Mesodermal cell (in vitro differentiated cells): ENCODE data around the gene ZNF584.
"Not testable (repeated sequence)": the region's sequence is repeated elsewhere in the genome, so short reads cannot be mapped to it uniquely, and the experiment has no call there.

ENCODE experiments used
- H3K27ac ChIP-seq: 2 replicates; pipeline ENCODE4 v1.7.0; 2013; ENCODE audit warnings: mild to moderate bottlenecking, low read depth, low read length, moderate library complexity; ENCODE audit not compliant: severe bottlenecking
- H3K36me3 ChIP-seq: 2 replicates; pipeline ENCODE4 v1.7.1; 2013; ENCODE audit warnings: mild to moderate bottlenecking, low read length, moderate library complexity; ENCODE audit not compliant: control insufficient read depth, insufficient read depth
- H3K4me1 ChIP-seq: one replicate; pipeline ENCODE4 v1.7.1; 2013; ENCODE audit warnings: mild to moderate bottlenecking, low read length; ENCODE audit not compliant: insufficient read depth, control insufficient read depth, poor library complexity, severe bottlenecking
- H3K4me3 ChIP-seq: 2 replicates; pipeline ENCODE4 v1.7.0; 2013; ENCODE audit warnings: low read length, control low read depth, mild to moderate bottlenecking; ENCODE audit not compliant: insufficient read depth, poor library complexity, severe bottlenecking; ENCODE audit errors: extremely low read depth
- H3K9me3 ChIP-seq: 2 replicates; pipeline ENCODE4 v1.7.1; 2013; ENCODE audit warnings: mild to moderate bottlenecking, low read length, moderate library complexity; ENCODE audit not compliant: control insufficient read depth
- WGBS, 2 experiments: methylation state at CpG; one replicate each; pipeline ENCODE4 v1.1.5; 2013; ENCODE audit warnings: missing lambda C conversion rate in 2 of 2; ENCODE audit not compliant: insufficient coverage in 2 of 2; 5-methylcytosine and 5-hydroxymethylcytosine counted together

ZNF584 gene

GRCh38 chr19:58409010-58409790 is 751 bp downstream of the ZNF584 start:
- WGBS, 2 experiments: 12 to 15% methylated on average over 33 to 34 of the region's 34 CpGs
- Histone ChIP-seq H3K27ac (peak overlapping the region; percentile 29), H3K4me1 (peaks cover 4% of the 10 kb centered on the region), H3K36me3 (no peaks in the 10 kb centered on the region), H3K9me3 (no peaks in the 10 kb centered on the region), H3K4me3 (peak overlapping the region; percentile 84)

- WGBS, 2 experiments: 92 to 95% methylated on average over 3 of the region's 5 CpGs
- H3K36me3 ChIP-seq: peaks cover 46% of the 10 kb centered on the region
- no peaks in the 10 kb centered on the region for H3K4me1 ChIP-seq
Measured at GRCh38 chr19:58416604-58417003, 8.2 kb downstream of the ZNF584 start.

DNA sequence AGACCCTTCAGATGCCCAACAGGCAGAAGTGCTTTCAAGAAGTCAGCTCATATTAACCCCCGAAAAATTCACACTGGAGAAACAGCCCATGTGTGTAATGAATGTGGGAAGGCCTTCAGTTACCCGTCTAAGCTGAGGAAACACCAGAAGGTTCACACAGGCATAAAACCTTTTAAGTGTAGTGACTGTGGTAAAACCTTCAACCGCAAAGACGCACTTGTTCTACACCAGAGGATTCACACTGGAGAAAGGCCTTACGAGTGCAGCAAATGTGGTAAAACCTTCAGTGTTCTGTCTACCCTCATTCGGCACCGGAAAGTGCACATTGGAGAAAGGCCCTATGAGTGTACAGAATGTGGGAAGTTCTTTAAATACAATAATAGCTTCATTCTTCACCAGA is 8.6 kb downstream of the ZNF584 start:
- H3K4me1 ChIP-seq: no peaks in the 10 kb centered on the region
- H3K27ac ChIP-seq: no peak overlapping the region
- peaks cover 47% of the 10 kb centered on the region for H3K36me3 ChIP-seq
- H3K4me3 ChIP-seq: no peak overlapping the region
- WGBS, 2 experiments: 92 to 97% methylated on average over 4 to 5 of the region's 7 CpGs
- no peaks in the 10 kb centered on the region for H3K9me3 ChIP-seq

More at GRCh38 chr19:58416604-58417003, 8.2 kb downstream of the ZNF584 start:
- Histone ChIP-seq H3K9me3 (no peaks in the 10 kb centered on the region), H3K27ac (no peak overlapping the region), H3K4me3 (no peak overlapping the region)

GRCh38 chr19:58428617-58429016 is 20.2 kb downstream of the ZNF584 start:
- Histone ChIP-seq H3K4me3 (no peak overlapping the region), H3K4me1 (no peaks in the 10 kb centered on the region), H3K9me3 (peaks cover 49% of the 10 kb centered on the region), H3K27ac (no peak overlapping the region), H3K36me3 (peaks cover 19% of the 10 kb centered on the region)
- no CpG with 5 or more reads among the region's 1 CpG for WGBS, 2 experiments

DNA sequence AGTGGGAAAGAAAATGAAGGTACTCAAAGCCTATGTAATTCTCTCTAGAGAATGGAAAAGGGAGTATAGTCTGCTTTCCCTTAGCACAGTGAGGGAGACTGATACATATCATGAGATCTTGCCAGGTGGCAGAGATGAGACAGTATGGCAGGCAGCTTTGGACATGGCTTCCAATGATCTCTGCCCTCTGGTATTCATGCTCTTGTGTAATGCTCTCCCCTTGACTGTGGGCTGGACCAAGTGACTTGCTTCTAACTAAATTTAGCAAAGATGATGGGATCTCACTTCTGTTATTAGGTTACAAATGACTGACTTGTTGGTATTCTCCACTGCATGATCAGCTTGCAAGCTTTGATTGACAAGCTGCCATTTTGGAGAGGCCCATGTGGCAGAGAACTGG is 21.3 kb downstream of the ZNF584 start:
- Histone ChIP-seq H3K9me3 (peaks cover 60% of the 10 kb centered on the region), H3K36me3 (peaks cover 30% of the 10 kb centered on the region), H3K27ac (no peak overlapping the region), H3K4me3 (no peak overlapping the region), H3K4me1 (no peaks in the 10 kb centered on the region)

GRCh38 chr19:58434217-58434616 is 25.8 kb downstream of the ZNF584 start:
- Histone ChIP-seq H3K27ac (no peak overlapping the region), H3K36me3 (peaks cover 47% of the 10 kb centered on the region), H3K4me3 (no peak overlapping the region), H3K9me3 (peaks cover 67% of the 10 kb centered on the region), H3K4me1 (no peaks in the 10 kb centered on the region)
- 100% methylated on average over 1 of the region's 2 CpGs; no CpG with 5 or more reads in 1 of the 2 experiments for WGBS, 2 experiments

DNA sequence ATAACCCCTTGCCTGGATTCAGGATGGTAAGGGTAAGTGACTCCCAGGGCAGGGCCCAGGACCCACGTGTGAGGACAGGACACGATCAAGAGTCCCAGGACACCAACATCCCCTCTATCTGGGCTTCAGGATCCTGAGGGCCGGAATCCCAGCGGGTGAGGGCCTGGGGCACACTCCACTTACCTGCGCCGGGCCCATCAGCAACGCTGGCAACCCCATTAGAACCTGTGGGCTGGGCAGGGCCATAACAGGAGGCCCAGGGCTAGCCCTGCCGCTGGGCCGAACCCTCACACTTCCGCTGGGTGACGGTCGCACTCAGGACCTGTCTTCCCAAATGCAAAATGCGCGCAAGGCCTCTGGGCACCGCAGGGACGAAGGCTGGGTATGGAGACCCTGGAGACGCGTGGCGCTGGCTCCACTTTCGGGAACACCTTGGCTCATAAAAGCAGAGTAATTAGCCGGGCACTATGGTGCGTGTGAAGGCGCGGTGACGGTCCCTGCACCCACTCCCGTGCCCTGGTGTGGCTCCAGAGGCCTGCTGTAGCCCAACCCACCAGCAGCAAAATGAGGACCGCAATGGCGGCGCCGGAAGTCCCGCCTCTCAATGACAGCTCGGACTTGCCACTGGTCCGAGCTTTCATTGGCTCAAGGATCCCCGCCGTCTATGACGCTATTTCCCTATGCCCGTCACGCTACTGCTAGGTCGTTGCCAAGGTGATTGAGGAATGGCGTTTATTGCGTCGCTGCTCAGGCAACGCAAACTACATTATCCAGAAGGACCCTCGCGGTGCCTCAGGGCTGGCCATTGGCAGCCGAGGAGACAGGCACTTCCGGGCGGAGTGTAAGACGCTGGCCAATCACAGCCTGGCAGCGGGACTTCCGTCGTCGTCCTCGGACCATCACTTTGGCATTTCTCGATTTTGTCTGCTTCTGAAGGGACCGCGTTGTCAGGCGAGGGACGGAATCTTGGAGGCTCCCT is 31.4 kb downstream of the ZNF584 start, which contains the start of gene ZNF132:
Gene ZNF132 (minus strand): TSS at position 578 of the 979 bp plus-strand sequence. CDS start 332 bp downstream, at position 246.
- Histone ChIP-seq H3K4me3 (peak within 1 kb of the TSS; percentile 48), H3K36me3 (peaks cover 16% of the 10 kb centered on the region), H3K27ac (peak within 1 kb of the TSS; percentile 69), H3K4me1 (no peaks in the 10 kb centered on the region), H3K9me3 (peaks cover 33% of the 10 kb centered on the region)
- 25 to 27% methylated on average over 57 to 59 of the region's 59 CpGs for WGBS, 2 experiments

GRCh38 chr19:58440556-58440955 is 32.1 kb downstream of the ZNF584 start:
- Histone ChIP-seq H3K36me3 (peaks cover 9% of the 10 kb centered on the region), H3K4me3 (peak overlapping the region; percentile 48), H3K9me3 (peaks cover 26% of the 10 kb centered on the region), H3K4me1 (no peaks in the 10 kb centered on the region), H3K27ac (peak overlapping the region; percentile 69)
- 72 to 85% methylated on average over 11 to 22 of the region's 31 CpGs for WGBS, 2 experiments

GRCh38 chr19:58442986-58443385 is 34.5 kb downstream of the ZNF584 start:
- H3K4me3 ChIP-seq, H3K4me1 ChIP-seq, H3K36me3 ChIP-seq, H3K27ac ChIP-seq: not testable (repeated sequence)
- H3K9me3 ChIP-seq: peaks cover 28% of the 10 kb centered on the region
- WGBS, 2 experiments: 83 to 85% methylated on average over 7 of the region's 7 CpGs

DNA sequence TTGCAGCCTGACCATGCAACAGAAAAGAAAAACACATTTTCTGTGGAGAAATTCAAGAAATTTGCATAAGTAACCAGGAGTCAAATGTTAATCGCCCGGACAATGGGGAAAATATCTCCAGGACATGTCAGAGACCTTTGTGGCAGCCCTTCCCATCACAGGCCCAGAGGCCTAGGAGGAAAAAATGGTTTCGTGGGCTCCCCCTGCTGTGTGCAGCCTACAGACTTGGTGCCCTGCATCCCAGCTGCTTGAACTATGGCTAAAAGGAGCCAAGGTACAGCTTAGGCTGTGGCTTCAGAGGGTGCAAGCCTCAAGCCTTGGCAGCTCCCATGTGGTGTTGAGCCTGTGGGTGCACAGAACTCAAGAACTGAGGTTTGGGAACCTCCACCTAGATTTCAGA is 40.4 kb downstream of the ZNF584 start:
- H3K4me3 ChIP-seq, H3K36me3 ChIP-seq, H3K4me1 ChIP-seq, H3K27ac ChIP-seq: not testable (repeated sequence)
- WGBS, 2 experiments: 77 to 80% methylated on average over 3 of the region's 3 CpGs
- peaks cover 19% of the 10 kb centered on the region for H3K9me3 ChIP-seq
